Measurements from ENCODE around the gene RBM5.

Gene RBM5

DNA sequence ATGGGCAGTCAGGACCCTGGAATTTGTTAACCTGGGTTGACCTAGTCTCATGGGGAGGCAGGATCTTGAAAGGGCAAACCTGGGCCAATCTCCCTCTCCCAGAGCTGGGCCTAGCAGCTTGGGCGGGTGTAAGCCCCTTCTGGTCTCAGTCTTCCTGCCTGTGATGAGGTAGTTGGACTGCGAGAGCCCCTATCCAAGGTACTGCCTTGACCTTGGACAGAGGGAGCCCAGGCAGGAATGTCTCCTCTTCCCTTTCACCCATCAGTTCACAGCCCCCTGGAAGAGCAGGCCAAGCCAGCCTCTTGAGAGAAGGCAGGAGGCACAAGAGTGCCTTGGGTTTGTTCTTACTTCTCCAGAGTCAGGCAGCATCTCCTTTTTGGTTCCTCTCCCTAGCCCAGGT lies 41.7 kb downstream of the RBM5 start:
- no peak overlapping the region for H3K4me3 ChIP-seq (ENCODE audit: control insufficient read depth, low read depth, low read length)
- DNase-seq (ENCODE audit: low read depth) = no peak
- TF ChIP-seq, protein P1, sequence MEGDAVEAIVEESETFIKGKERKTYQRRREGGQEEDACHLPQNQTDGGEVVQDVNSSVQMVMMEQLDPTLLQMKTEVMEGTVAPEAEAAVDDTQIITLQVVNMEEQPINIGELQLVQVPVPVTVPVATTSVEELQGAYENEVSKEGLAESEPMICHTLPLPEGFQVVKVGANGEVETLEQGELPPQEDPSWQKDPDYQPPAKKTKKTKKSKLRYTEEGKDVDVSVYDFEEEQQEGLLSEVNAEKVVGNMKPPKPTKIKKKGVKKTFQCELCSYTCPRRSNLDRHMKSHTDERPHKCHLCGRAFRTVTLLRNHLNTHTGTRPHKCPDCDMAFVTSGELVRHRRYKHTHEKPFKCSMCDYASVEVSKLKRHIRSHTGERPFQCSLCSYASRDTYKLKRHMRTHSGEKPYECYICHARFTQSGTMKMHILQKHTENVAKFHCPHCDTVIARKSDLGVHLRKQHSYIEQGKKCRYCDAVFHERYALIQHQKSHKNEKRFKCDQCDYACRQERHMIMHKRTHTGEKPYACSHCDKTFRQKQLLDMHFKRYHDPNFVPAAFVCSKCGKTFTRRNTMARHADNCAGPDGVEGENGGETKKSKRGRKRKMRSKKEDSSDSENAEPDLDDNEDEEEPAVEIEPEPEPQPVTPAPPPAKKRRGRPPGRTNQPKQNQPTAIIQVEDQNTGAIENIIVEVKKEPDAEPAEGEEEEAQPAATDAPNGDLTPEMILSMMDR (conservative IDR thresholded peaks at IDR 0.05; ENCODE audit: control insufficient read depth, insufficient read depth, low read depth, low read length) = no peak

DNA sequence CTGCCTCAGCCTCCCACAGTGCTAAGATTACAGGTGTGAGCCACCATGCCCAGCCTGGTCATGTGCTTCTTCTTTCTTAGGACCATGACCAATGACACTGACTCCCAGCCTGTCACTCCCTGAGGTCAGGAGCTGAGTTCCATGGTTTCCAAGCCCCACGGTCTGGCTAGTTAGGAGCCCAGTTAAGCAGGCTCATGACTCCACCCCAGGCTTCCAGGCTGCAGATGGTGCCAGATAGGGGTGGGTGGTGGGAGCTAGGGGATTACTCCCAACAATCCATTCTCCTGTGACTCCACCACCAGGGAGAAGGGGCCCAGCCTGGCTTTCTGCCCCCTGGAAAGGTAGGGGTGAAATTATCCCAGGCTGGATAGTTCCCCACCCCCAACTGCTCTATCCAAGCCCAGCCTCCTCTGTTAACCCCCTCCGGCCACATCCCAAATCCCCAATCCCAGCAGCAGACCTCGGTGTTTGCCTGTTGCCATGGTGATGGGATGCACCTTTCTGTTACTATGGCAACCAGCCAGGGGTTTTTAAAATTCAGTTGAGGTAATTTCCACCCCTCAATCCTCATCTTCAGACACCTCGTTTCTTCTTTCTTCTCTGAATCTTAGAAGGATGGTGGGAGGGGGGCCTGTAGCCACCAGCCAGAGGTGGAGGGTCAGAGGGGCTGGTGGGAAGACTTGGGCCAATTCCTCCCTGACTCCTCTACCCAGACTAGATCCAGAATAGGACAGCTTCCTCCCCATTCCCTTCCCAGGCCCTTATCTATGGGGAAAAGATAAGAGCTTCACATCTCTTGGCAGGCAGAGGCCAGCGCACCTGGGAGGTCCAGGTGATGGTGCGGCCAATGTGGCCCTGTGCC lies 43.9 kb downstream of the RBM5 start:
- TF ChIP-seq, protein P1 (conservative IDR thresholded peaks at IDR 0.05; ENCODE audit: control insufficient read depth, insufficient read depth, low read depth, low read length) = no peak
- H3K4me3 ChIP-seq (ENCODE audit: control insufficient read depth, low read depth, low read length) = no peak overlapping the region
- DNase-seq (ENCODE audit: low read depth) = no peak

DNA sequence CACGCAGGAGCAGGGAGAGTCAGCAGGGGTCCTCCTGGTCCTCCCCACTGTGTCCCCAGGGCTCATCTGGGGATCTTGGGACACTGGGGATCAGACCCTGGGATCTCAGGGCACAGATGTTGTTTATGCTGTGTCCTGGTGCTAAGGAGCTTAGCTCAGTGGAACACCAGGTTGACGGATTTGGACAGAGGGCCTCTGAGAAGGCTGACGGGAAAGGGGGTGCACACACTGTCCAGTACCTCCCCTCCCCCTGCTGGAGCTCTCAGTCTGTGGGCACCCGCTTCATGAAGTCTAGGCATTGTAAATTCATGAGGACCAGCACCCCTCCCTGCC lies 44.5 kb downstream of the RBM5 start:
- TF ChIP-seq, protein P1 (conservative IDR thresholded peaks at IDR 0.05; ENCODE audit: control insufficient read depth, insufficient read depth, low read depth, low read length) = no peak
- H3K4me3 ChIP-seq (ENCODE audit: control insufficient read depth, low read depth, low read length) = no peak overlapping the region
- no peak for DNase-seq (ENCODE audit: low read depth)

GRCh38 chr3:50134367-50134766 lies 45.6 kb downstream of the RBM5 start:
- H3K4me3 ChIP-seq (ENCODE audit: control insufficient read depth, low read depth, low read length) = no peak overlapping the region
- TF ChIP-seq, protein P1 (conservative IDR thresholded peaks at IDR 0.05; ENCODE audit: control insufficient read depth, insufficient read depth, low read depth, low read length) = no peak
- DNase-seq (ENCODE audit: low read depth) = no peak

GRCh38 chr3:50135964-50136363 lies 47.2 kb downstream of the RBM5 start:
- no peak for DNase-seq (ENCODE audit: low read depth)
- no peak overlapping the region for H3K4me3 ChIP-seq (ENCODE audit: control insufficient read depth, low read depth, low read length)
- TF ChIP-seq, protein P1 (conservative IDR thresholded peaks at IDR 0.05; ENCODE audit: control insufficient read depth, insufficient read depth, low read depth, low read length) = no peak

- DNase-seq (ENCODE audit: low read depth) = no peak
- no peak overlapping the region for H3K4me3 ChIP-seq (ENCODE audit: control insufficient read depth, low read depth, low read length)
- TF ChIP-seq, protein P1 (conservative IDR thresholded peaks at IDR 0.05; ENCODE audit: control insufficient read depth, insufficient read depth, low read depth, low read length) = no peak
These were observed 48.1 kb downstream of the RBM5 start for GRCh38 chr3:50136714-50137405.
